Small intestine (tissue), 7 donors: ENCODE results near the gene CAMK1D. TPM values are rescaled to one million over a fixed set of nuclear protein-coding genes. Genes with fewer than 3 reads are reported as not detected.

Experiments used
- DNase-seq, 2 donors: peaks; one replicate each; pipeline versions ENCODE4 v3.0.0 to v3.0.0-alpha.2; 2013
- FAIRE-seq: peaks from 2 replicates; lab custom pipeline; 2012; peaks lifted over from hg19 to GRCh38; lab: Jason Lieb, UNC
- H3K27ac ChIP-seq, 3 donors: one replicate each; pipeline ENCODE4 v1.5.1; 2013; ENCODE audit warnings: low read length in 2 of 3, mild to moderate bottlenecking in 2 of 3, control low read depth in 1 of 3, inconsistent platforms in 1 of 3, low read depth in 1 of 3, moderate library complexity in 1 of 3
- H3K27me3 ChIP-seq, 3 donors: one replicate each; pipeline ENCODE4 v1.6.1; 2013; ENCODE audit warnings: low read length in 3 of 3, inconsistent platforms in 1 of 3; ENCODE audit not compliant: control insufficient read depth in 3 of 3, insufficient read depth in 3 of 3
- H3K36me3 ChIP-seq, 3 donors: one replicate each; pipeline ENCODE4 v1.6.1; 2013; ENCODE audit warnings: low read length in 3 of 3, inconsistent platforms in 1 of 3, low read depth in 1 of 3, mild to moderate bottlenecking in 1 of 3, moderate library complexity in 1 of 3; ENCODE audit not compliant: control insufficient read depth in 3 of 3, insufficient read depth in 2 of 3
- H3K4me1 ChIP-seq, 3 donors: one replicate each; pipeline ENCODE4 v1.6.1; 2013; ENCODE audit warnings: low read length in 2 of 3, inconsistent platforms in 1 of 3, low read depth in 1 of 3, mild to moderate bottlenecking in 1 of 3, moderate library complexity in 1 of 3; ENCODE audit not compliant: control insufficient read depth in 3 of 3, insufficient read depth in 2 of 3
- H3K4me3 ChIP-seq, 3 donors: one replicate each; pipeline ENCODE4 v1.5.1; 2013; ENCODE audit warnings: low read length in 3 of 3, control low read depth in 1 of 3, inconsistent platforms in 1 of 3, low read depth in 1 of 3, mild to moderate bottlenecking in 1 of 3, moderate library complexity in 1 of 3
- H3K9me3 ChIP-seq, 2 donors: one replicate each; pipeline ENCODE4 v1.6.1; 2013; ENCODE audit warnings: low read depth in 1 of 2, low read length in 1 of 2; ENCODE audit not compliant: control insufficient read depth in 2 of 2, insufficient read depth in 1 of 2
- WGBS, 3 donors: extraction: QIAGEN DNeasy Blood & Tissue Kit; methylation state at CpG; one replicate each; pipeline ENCODE4 v1.1.7; 2013; 5-methylcytosine and 5-hydroxymethylcytosine counted together
- polyA plus RNA-seq, 4 donors: library from polyadenylated mRNA; stranded (reverse) in 3 of 4; unstranded in 1 of 4; fragments of 200-250 nt in 3 of 4; fragments of 120-200 nt in 1 of 4; gene quantifications; one replicate each; pipeline versions ENCODE4 v1.2.1 to v1.2.3, GENCODE V29; 2013
- donor health status: healthy with polysubstance abuse.
- donor health status: control.
- donor health status: control.
- donor health status: Bipolar disorder and iron deficiency.
- donor health status: healthy.

CAMK1D gene
- polyA plus RNA-seq, 4 donors, result 0.45 to 9.7 (median 3.8) TPM

DNA sequence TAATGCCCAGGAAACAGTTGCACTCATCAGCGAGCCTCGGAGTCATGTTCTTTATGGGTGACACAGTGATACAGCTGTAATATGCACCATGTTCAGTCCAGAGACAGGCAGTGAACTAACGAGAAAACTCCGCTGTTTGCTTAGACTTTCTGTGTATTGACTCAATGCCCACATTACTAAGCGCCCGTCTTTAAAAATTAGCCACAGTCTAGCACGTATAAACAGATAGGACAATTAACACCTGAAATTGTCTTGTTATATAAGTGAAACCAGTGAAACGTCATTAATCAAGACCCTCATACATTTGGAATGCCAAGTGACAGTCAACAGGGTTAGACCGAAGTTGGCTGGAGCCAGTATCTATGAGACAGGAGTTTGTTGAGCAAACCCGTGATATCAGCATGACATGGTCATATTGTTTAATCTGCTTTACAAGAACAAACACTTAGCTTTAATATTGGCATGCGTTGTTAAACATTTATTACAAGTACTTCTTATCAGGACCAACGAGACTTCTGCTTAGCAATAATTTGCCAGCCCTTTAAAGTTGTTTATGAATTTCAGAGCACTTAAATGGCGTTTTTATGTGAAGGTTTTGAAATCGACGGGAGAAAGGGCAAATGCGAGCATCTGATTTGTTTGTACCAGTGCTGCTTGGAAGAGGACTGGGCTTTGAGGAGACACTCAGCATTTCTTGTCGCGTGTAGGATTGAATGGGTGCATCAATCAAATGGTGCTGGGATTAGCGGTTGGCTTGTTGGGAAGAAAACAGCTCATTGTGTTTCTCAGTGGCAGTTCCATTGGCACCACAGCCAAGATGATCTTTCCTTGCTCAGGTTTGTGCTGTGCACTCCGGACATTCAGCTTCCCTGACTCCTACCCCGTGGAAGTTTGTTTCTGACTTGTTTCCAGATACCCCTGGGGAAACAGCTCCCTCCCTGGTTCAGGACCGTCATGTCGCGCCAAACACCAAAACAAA, 56.3 kb downstream of the CAMK1D start:
- peak overlapping the region in 1 of 3 donors; percentile 8 for H3K4me3 ChIP-seq
- peaks cover 0 to 7% (median 0%) of the 10 kb centered on the region in 3 donors for H3K36me3 ChIP-seq
- DNase-seq, result peak; percentile 78 to 82
- no peak for FAIRE-seq
- peak overlapping the region in 1 of 3 donors; percentile 52 for H3K27ac ChIP-seq
- H3K4me1 ChIP-seq, result peaks cover 0 to 11% (median 2%) of the 10 kb centered on the region in 3 donors
- H3K9me3 ChIP-seq, result no peaks in the 10 kb centered on the region
- H3K27me3 ChIP-seq, result no peaks in the 10 kb centered on the region
- WGBS, 3 donors, result 17 to 55% (median 33%) methylated on average over 24 of the region's 24 CpGs

DNA sequence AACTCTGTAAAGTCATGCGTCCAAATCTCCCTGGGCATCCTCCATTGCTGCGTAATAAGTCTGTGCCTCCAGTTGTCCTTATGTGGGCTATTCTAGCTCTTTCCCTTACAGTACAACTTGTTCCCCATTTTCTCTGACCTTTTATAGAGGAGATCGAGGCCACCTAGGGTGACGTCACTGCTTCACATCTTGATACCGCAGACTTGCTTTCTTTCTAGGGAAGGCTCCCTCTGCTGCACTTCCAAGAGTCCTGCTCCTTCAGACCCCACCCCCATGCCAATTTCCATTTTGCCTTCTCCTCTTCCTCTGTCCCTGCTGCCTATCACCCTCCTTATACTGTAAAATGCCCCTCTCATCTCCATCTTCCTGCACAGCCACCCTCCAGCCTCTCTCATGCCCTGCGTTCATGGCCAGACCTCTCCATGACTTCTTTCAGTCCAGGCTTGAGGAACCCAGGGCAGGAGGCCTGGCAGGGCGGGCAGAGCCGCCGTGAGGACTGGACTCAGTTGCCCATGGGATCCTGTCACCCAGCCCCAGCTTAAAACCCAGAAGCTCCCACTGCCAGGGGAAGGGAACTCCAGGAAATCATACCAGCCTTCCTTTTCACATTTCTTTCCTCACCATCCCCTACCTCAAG, 57.5 kb downstream of the CAMK1D start:
- WGBS, 3 donors, result 86 to 92% (median 89%) methylated on average over 8 to 9 of the region's 9 CpGs
- Histone ChIP-seq H3K27me3 (no peaks in the 10 kb centered on the region), H3K27ac (no peak overlapping the region), H3K9me3 (no peaks in the 10 kb centered on the region), H3K4me3 (no peak overlapping the region), H3K36me3 (peaks cover 0 to 5% (median 0%) of the 10 kb centered on the region in 3 donors), H3K4me1 (peaks cover 0 to 11% (median 2%) of the 10 kb centered on the region in 3 donors)
- FAIRE-seq (no peak), DNase-seq (no peak)

DNA sequence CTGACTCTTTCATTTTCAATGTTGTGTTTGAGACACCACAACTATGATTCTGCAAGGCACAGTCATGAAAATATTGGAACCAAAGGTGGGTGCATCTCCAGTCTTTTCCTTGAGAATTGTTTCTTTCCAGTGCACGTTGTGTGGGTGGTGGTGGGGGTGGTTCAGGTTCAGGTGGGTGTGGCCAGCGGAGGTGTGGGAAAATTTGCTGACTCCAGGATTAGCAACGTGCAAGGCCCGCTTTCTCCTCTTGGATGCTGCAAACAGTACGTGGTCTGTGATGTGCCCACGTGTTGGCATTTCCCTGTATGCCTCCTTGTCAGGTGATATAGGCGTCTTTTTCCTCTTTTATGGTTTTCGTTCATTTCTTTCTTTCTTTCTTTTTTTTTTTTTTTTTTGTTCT, 59.1 kb downstream of the CAMK1D start:
- no peak for FAIRE-seq
- no peaks in the 10 kb centered on the region for H3K9me3 ChIP-seq
- H3K36me3 ChIP-seq, result peaks cover 0 to 2% (median 0%) of the 10 kb centered on the region in 3 donors
- no peak overlapping the region for H3K27ac ChIP-seq
- H3K4me3 ChIP-seq, result no peak overlapping the region
- H3K4me1 ChIP-seq, result peaks cover 0 to 11% (median 2%) of the 10 kb centered on the region in 3 donors
- no peaks in the 10 kb centered on the region for H3K27me3 ChIP-seq
- 90 to 94% (median 93%) methylated on average over 8 of the region's 8 CpGs for WGBS, 3 donors
- DNase-seq, result no peak

DNA sequence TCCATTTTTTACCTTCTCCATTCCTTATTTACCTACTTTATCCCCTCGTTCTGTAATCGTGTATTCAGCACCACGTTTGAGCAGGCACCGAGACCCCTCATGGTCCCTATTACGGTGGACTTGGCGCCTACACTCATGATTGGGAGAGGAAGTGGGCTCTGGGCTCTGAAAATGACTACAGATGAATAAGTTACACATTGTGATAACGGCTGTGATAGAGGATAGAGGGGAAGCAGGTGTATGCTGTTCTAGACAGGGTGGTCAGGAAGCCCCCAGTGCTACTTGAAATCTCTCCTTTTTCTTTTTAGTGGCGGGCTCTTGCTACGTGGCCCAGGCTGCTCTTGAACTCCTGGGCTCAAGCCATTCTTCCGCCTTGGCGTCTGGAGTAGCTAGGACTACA, 59.8 kb downstream of the CAMK1D start:
- WGBS, 3 donors, result 90 to 91% (median 90%) methylated on average over 11 of the region's 11 CpGs

GRCh38 chr10:12409613-12410012, 60.3 kb downstream of the CAMK1D start:
- H3K4me1 ChIP-seq, result peaks cover 0 to 11% (median 2%) of the 10 kb centered on the region in 3 donors
- H3K9me3 ChIP-seq, result no peaks in the 10 kb centered on the region
- no peaks in the 10 kb centered on the region for H3K27me3 ChIP-seq
- no peak for DNase-seq
- H3K4me3 ChIP-seq, result no peak overlapping the region
- WGBS, 3 donors, result 92 to 97% (median 94%) methylated on average over 5 of the region's 5 CpGs
- H3K36me3 ChIP-seq, result peaks cover 0 to 2% (median 0%) of the 10 kb centered on the region in 3 donors
- no peak overlapping the region for H3K27ac ChIP-seq
- no peak for FAIRE-seq

More for the DNA sequence above, 59.8 kb downstream of the CAMK1D start:
- Histone ChIP-seq H3K4me1 (peaks cover 0 to 11% (median 2%) of the 10 kb centered on the region in 3 donors), H3K27ac (no peak overlapping the region), H3K9me3 (no peaks in the 10 kb centered on the region), H3K4me3 (no peak overlapping the region), H3K27me3 (no peaks in the 10 kb centered on the region), H3K36me3 (peaks cover 0 to 2% (median 0%) of the 10 kb centered on the region in 3 donors)
- no peak for FAIRE-seq
- DNase-seq, result no peak

- no peaks in the 10 kb centered on the region for H3K9me3 ChIP-seq
- DNase-seq, result no peak
- no peak overlapping the region for H3K4me3 ChIP-seq
- FAIRE-seq, result no peak
- no peak overlapping the region for H3K27ac ChIP-seq
- 86 to 93% (median 89%) methylated on average over 8 to 9 of the region's 9 CpGs for WGBS, 3 donors
- peaks cover 3 to 9% (median 5%) of the 10 kb centered on the region in 3 donors for H3K4me1 ChIP-seq
- H3K36me3 ChIP-seq, result peaks cover 0 to 2% (median 0%) of the 10 kb centered on the region in 3 donors
- no peaks in the 10 kb centered on the region for H3K27me3 ChIP-seq
Observed at GRCh38 chr10:12412666-12413368, 63.5 kb downstream of the CAMK1D start.

GRCh38 chr10:12413369-12413711, 64.0 kb downstream of the CAMK1D start:
- Histone ChIP-seq H3K27me3 (no peaks in the 10 kb centered on the region), H3K9me3 (no peaks in the 10 kb centered on the region), H3K4me3 (no peak overlapping the region), H3K36me3 (peaks cover 0 to 2% (median 0%) of the 10 kb centered on the region in 3 donors), H3K4me1 (peaks cover 3 to 9% (median 5%) of the 10 kb centered on the region in 3 donors), H3K27ac (no peak overlapping the region)
- FAIRE-seq (no peak), DNase-seq (no peak)
- WGBS, 3 donors, result 90 to 95% (median 93%) methylated on average over 1 of the region's 1 CpG
